GM06990 (cell line): ENCODE results near the gene OTULINL.

ENCODE experiments used
- DNase-seq: peaks from one replicate; pipeline ENCODE4 v3.0.0-alpha.2; 2011; ENCODE audit not compliant: insufficient read length; ENCODE audit errors: extremely low read depth
- H3K27me3 ChIP-seq: replicated peaks from 2 replicates; pipeline ENCODE4 v1.6.0; 2011; ENCODE audit warnings: low read length; ENCODE audit not compliant: control insufficient read depth, insufficient read depth
- H3K36me3 ChIP-seq: 2 replicates; pipeline ENCODE4 v1.5.1; 2011; ENCODE audit warnings: low read length; ENCODE audit not compliant: control insufficient read depth, insufficient read depth
- H3K4me3 ChIP-seq: replicated peaks from 2 replicates; pipeline ENCODE4 v1.5.1; 2011; ENCODE audit warnings: low read depth, mild to moderate bottlenecking, control low read depth, low read length
- TF ChIP-seq, protein P1 (sequence below): IDR thresholded peaks from 2 replicates; pipeline ENCODE4 v1.5.1; 2011; ENCODE audit warnings: low read length, control low read depth, mild to moderate bottlenecking, inconsistent platforms; ENCODE audit not compliant: insufficient read depth, poor library complexity, severe bottlenecking

The OTULINL gene

DNA sequence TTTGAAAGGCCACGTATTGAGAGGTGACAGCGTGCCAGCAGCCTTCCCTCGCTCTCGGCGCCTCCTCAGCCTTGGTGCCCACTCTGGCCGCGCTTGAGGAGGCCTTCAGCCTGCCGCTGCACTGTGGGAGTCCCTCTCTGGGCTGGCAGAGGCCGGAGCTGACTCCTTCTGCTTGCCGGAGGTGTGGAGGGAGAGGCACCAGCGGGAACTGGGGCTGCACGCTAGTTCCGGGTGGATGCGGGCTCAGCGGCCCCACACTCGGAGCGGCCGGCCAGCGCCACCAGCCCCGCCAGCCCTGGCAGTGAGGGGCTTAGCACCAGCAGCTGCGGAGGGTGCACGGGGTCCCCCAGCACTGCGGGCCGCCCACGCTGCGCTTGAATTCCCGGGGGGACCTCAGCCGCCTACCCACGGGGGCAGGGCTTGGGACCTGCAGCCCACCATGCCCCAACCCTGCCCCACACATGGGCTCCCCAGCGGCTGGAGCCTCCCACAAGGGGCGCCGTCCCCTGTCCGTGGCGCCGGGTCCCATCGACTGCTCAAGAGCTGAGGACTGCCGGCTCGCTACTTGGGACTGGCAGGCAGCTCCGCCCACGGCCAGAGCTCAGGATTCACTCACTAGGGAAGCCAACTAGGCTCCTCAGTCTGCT is 4.4 kb upstream of the OTULINL start:
- Histone ChIP-seq H3K4me3 (no peak overlapping the region), H3K36me3 (no peaks in the 10 kb centered on the region), H3K27me3 (no peaks in the 10 kb centered on the region; the same call in 1 of the 2 replicates)
- no peak for DNase-seq
- TF ChIP-seq, protein P1, sequence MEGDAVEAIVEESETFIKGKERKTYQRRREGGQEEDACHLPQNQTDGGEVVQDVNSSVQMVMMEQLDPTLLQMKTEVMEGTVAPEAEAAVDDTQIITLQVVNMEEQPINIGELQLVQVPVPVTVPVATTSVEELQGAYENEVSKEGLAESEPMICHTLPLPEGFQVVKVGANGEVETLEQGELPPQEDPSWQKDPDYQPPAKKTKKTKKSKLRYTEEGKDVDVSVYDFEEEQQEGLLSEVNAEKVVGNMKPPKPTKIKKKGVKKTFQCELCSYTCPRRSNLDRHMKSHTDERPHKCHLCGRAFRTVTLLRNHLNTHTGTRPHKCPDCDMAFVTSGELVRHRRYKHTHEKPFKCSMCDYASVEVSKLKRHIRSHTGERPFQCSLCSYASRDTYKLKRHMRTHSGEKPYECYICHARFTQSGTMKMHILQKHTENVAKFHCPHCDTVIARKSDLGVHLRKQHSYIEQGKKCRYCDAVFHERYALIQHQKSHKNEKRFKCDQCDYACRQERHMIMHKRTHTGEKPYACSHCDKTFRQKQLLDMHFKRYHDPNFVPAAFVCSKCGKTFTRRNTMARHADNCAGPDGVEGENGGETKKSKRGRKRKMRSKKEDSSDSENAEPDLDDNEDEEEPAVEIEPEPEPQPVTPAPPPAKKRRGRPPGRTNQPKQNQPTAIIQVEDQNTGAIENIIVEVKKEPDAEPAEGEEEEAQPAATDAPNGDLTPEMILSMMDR: no peak

DNA sequence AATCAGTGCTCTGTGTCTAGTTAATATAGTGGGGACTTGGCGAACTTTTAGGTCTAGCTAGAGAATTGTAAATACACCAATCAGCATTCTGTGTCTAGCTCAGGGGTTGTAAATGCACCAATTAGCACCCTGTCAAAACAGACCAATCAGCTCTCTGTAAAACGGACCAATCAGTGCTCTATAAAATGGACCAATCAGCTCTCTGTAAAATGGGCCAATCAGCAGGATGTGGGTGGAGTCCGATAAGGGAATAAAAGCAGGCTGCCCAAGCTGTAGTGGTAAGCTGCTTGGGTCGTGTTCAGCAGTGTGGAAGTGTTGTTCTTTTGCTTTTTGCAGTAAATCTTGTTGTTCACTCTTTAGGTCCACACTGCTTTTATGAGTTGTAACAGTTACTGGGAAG is 3.6 kb upstream of the OTULINL start:
- no peaks in the 10 kb centered on the region; the same call in none of the 2 replicates for H3K27me3 ChIP-seq
- H3K36me3 ChIP-seq: no peaks in the 10 kb centered on the region
- no peak for DNase-seq
- H3K4me3 ChIP-seq: no peak overlapping the region
- TF ChIP-seq, protein P1: no peak

DNA sequence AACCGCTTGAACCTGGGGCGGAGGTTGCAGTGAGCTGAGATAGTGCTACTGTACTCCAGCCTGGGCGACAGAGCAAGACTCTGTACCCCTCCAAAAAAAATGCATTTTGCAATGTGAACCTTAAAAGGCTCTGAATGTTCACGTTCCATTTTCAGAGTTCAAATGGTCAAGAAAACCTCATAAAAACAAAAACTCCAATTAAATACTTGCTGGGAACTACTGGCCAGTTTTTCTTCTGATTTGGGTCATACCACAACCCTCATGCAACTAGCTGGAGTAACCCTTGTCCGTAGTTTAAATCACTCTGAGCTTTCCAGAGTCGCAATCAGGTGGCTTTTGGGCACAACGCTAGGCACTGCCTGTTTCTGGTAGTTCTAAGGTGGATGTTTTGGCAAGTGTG is 2.3 kb upstream of the OTULINL start:
- Histone ChIP-seq H3K4me3 (no peak overlapping the region), H3K27me3 (no peaks in the 10 kb centered on the region; the same call in none of the 2 replicates), H3K36me3 (no peaks in the 10 kb centered on the region)
- TF ChIP-seq, protein P1: no peak
- DNase-seq: no peak

DNA sequence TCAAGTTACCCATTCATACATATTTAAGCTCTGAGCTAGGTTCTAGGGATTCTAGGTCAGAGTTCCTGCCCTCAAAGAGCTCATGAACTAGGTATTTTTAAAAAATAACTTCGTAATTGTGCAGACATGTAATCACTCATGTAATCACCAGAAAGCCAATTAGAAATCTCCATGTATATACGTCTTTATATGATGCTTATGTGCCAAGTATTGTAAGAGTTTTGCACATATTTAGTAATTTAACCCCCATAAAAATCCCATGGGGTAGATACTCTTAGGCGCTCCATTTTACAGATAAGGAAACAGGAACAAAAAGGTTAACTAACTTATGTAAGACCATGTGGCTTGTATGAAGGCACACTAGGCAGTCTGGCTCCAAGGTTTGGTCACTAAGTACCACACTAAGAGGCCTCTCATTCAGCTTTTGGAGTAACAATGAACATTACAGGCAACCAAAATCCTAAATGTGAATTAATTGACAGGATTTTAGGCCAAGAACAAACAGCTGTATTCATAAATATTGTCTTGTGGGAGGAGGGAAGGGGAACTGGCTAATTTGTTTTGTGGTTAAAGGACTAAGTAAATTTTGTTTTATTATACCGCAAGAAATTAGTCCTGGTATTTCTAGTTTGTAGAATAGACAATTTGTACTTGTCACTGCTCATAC is 1.7 kb upstream of the OTULINL start:
- DNase-seq: no peak
- no peaks in the 10 kb centered on the region; the same call in none of the 2 replicates for H3K27me3 ChIP-seq
- TF ChIP-seq, protein P1: no peak

DNA sequence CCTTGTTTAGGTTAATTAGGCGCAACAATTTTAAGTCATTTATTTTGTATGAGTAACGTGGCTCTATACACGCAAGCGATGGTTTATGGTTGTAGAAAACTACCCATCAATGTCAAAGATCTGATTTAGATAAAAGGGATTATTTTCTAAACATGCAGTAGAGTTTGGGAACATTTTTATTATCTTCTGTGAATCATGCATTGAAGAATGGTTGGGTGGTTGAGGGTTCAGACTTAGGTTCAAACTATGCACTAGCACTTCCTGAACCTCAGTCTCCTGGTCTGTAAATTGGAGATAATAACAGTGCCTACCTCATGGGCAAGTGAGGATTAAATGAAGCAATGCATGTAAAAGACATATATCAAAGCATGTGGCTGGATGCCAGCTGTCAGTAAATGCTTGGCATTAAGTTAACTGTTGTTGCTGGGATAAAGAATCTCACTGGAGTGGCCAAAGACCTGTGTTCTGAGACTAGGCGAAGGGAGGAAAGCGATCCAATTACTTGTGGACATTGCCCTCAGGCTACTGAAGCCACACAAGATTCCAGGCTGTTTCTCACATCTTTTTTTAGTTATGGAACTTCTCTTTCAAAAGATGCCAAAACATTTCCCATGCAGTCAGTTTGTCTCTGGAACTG is 1.1 kb upstream of the OTULINL start:
- no peaks in the 10 kb centered on the region for H3K36me3 ChIP-seq
- DNase-seq: no peak
- no peaks in the 10 kb centered on the region; the same call in none of the 2 replicates for H3K27me3 ChIP-seq
- H3K4me3 ChIP-seq: no peak overlapping the region
- TF ChIP-seq, protein P1: no peak

More for the DNA sequence above, 1.7 kb upstream of the OTULINL start:
- Histone ChIP-seq H3K4me3 (no peak overlapping the region), H3K36me3 (no peaks in the 10 kb centered on the region)
